Measurements from ENCODE around the gene RBBP5. TPM values are rescaled to one million over a fixed set of nuclear protein-coding genes. Genes with fewer than 3 reads are reported as not detected.

RBBP5 gene
- total RNA-seq, 1 experiment from 2014 or later: 17.3 TPM

- Mint-ChIP-seq H3K4me3 (no peak overlapping the region), H3K9me3 (no peaks in the 10 kb centered on the region; a peak in 1 of 5 replicates), H3K4me1 (peaks cover 33 to 55% of the 10 kb centered on the region in 2 experiments), H3K27me3 (ENCODE audit: low read depth) (peaks cover 37% of the 10 kb centered on the region), H3K36me3 (ENCODE audit: insufficient read depth in 1 of 3, low read depth in 3 of 3) (no peaks in the 10 kb centered on the region), H3K27ac (no peak overlapping the region)
- Histone ChIP-seq H3K56ac (ENCODE audit: insufficient read length, low read depth, low read length) (no peak overlapping the region), H4K91ac (ENCODE audit: insufficient read length, low read depth, low read length) (no peak overlapping the region), H3K14ac (ENCODE audit: insufficient read depth, low read length) (no peak overlapping the region), H3K4ac (ENCODE audit: low read depth, low read length) (no peak overlapping the region), H3K27me3 (ENCODE audit: insufficient read depth, low read length) (no peaks in the 10 kb centered on the region), H3K18ac (ENCODE audit: insufficient read length, low read depth, low read length) (no peak overlapping the region), H4K5ac (ENCODE audit: insufficient read length, low read depth, low read length) (no peak overlapping the region), H2BK120ac (ENCODE audit: low read depth, low read length, poor library complexity, severe bottlenecking) (no peak overlapping the region), H3K4me1 (ENCODE audit: insufficient read depth, low read length) (peaks cover 6% of the 10 kb centered on the region; the same call in 1 of the 2 replicates), H4K8ac (replicated peaks; ENCODE audit: insufficient read length, low read depth, low read length) (no peak overlapping the region), H3K79me1 (ENCODE audit: insufficient read depth, low read depth, low read length, poor library complexity, severe bottlenecking) (no peaks in the 10 kb centered on the region), H4K20me1 (ENCODE audit: control insufficient read depth, insufficient read depth, insufficient read length) (peaks cover 4% of the 10 kb centered on the region), H3K23ac (ENCODE audit: insufficient read length, low read depth, low read length) (no peak overlapping the region), H2BK5ac (ENCODE audit: insufficient read length, low read length) (no peak overlapping the region), H2BK20ac (ENCODE audit: low read depth, low read length, poor library complexity, severe bottlenecking) (no peak overlapping the region), H3K9me3 (ENCODE audit: control insufficient read depth, low read depth, low read length) (no peaks in the 10 kb centered on the region), H2BK12ac (ENCODE audit: insufficient read length, low read depth, low read length) (no peak overlapping the region), H2BK15ac (ENCODE audit: low read depth, low read length) (no peak overlapping the region), H3K9ac (ENCODE audit: extremely low read depth, insufficient read length, low read length) (no peak overlapping the region), H3K27ac (ENCODE audit: insufficient read length, low read depth, low read length) (no peak overlapping the region), H2AK5ac (ENCODE audit: insufficient read length, low read length) (no peak overlapping the region), H2AFZ (ENCODE audit: low read length) (no peak overlapping the region), H3K79me2 (ENCODE audit: insufficient read depth, low read length) (no peaks in the 10 kb centered on the region), H3T11ph (ENCODE audit: low read length) (no peak overlapping the region), H3K4me2 (ENCODE audit: insufficient read depth, insufficient read length, low read length) (no peak overlapping the region), H3K23me2 (ENCODE audit: insufficient read length, low read depth, low read length, poor library complexity, severe bottlenecking) (no peaks in the 10 kb centered on the region)
- TF ChIP-seq, protein P1, sequence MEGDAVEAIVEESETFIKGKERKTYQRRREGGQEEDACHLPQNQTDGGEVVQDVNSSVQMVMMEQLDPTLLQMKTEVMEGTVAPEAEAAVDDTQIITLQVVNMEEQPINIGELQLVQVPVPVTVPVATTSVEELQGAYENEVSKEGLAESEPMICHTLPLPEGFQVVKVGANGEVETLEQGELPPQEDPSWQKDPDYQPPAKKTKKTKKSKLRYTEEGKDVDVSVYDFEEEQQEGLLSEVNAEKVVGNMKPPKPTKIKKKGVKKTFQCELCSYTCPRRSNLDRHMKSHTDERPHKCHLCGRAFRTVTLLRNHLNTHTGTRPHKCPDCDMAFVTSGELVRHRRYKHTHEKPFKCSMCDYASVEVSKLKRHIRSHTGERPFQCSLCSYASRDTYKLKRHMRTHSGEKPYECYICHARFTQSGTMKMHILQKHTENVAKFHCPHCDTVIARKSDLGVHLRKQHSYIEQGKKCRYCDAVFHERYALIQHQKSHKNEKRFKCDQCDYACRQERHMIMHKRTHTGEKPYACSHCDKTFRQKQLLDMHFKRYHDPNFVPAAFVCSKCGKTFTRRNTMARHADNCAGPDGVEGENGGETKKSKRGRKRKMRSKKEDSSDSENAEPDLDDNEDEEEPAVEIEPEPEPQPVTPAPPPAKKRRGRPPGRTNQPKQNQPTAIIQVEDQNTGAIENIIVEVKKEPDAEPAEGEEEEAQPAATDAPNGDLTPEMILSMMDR (conservative IDR thresholded peaks at IDR 0.05): no peak
- WGBS (ENCODE audit: extremely low coverage, insufficient read length, low lambda C conversion rate): no CpG with 5 or more reads among the region's 6 CpGs
- no peak for DNase-seq
Measured at GRCh38 chr1:205049479-205049878, 72.3 kb downstream of the RBBP5 start.
